OCI-LY7 (cell line): Measurements from ENCODE around the gene ZBTB6. TPM values are rescaled to one million over a fixed set of nuclear protein-coding genes. Genes with fewer than 3 reads are reported as not detected.
A peak's percentile ranks its signal among the peaks of the same experiment; 100 is the strongest.

Experiments
- BruUV-seq: library from RNA; stranded (reverse); fragments of 400-500 nt; replicated peaks from 2 replicates; lab custom pipeline; 2021; lab: Mats Ljungman, UMichigan
- CTCF ChIA-PET: fragments of 300-600 bp; sonication (Branson Sonifier 250); formaldehyde crosslinking; loops from one replicate; lab custom pipeline; 2022; ENCODE audit warnings: antibody characterized with exemption; ENCODE audit not compliant: unreplicated experiment; lab: Charles Lee
- POLR2A ChIA-PET: fragments of 300-600 bp; sonication (Branson Sonifier 250); formaldehyde crosslinking; loops from one replicate; lab custom pipeline; 2022; ENCODE audit warnings: antibody characterized with exemption; lab: Charles Lee
- DNase-seq: peaks from one replicate; pipeline ENCODE4 v3.0.0-alpha.2; 2015; ENCODE audit warnings: low spot score
- H2AFZ ChIP-seq: fragments of 200-600 bp; sonication (generic), shearing (Covaris generic); 2 replicates; pipeline ENCODE4 v1.6.1; 2014; ENCODE audit warnings: mild to moderate bottlenecking, antibody characterized with exemption, low read length, moderate library complexity
- H3K27ac ChIP-seq: fragments of 200-600 bp; sonication (generic); 2 replicates; pipeline ENCODE4 v1.5.1; 2014; ENCODE audit warnings: mixed run types, low read depth, mild to moderate bottlenecking, moderate library complexity, low read length, inconsistent platforms; ENCODE audit not compliant: poor library complexity, severe bottlenecking
- H3K36me3 ChIP-seq: fragments of 200-600 bp; sonication (generic); 2 replicates; pipeline ENCODE4 v1.6.1; 2014; ENCODE audit warnings: mild to moderate bottlenecking, antibody characterized with exemption, low read length, moderate library complexity, mixed read lengths; ENCODE audit not compliant: insufficient read depth
- H3K4me1 ChIP-seq: fragments of 200-600 bp; sonication (generic); 2 replicates; pipeline ENCODE4 v1.5.1; 2014; ENCODE audit warnings: mild to moderate bottlenecking, low read length; ENCODE audit not compliant: insufficient read depth, poor library complexity, severe bottlenecking
- H3K4me2 ChIP-seq: fragments of 200-600 bp; sonication (generic); 2 replicates; pipeline ENCODE4 v1.6.1; 2014; ENCODE audit warnings: mild to moderate bottlenecking, low read length
- H3K4me3 ChIP-seq: fragments of 200-600 bp; sonication (generic); 2 replicates; pipeline ENCODE4 v1.5.1; 2014; ENCODE audit warnings: mild to moderate bottlenecking, low read depth, low read length; ENCODE audit not compliant: poor library complexity, severe bottlenecking
- H3K79me2 ChIP-seq: fragments of 200-600 bp; sonication (generic); 2 replicates; pipeline ENCODE4 v1.6.1; 2016; ENCODE audit warnings: low read depth, mild to moderate bottlenecking, low read length, moderate library complexity, mixed read lengths; ENCODE audit not compliant: insufficient read depth
- H3K9me2 ChIP-seq: fragments of 200-600 bp; sonication (generic); 2 replicates; pipeline ENCODE4 v1.6.1; 2016; ENCODE audit warnings: mild to moderate bottlenecking, low read length, mixed read lengths; ENCODE audit not compliant: insufficient read depth
- H3K9me3 ChIP-seq: fragments of 200-600 bp; sonication (generic); 2 replicates; pipeline ENCODE4 v1.6.1; 2014; ENCODE audit warnings: mild to moderate bottlenecking, mixed run types, low read length, mixed read lengths
- H4K20me1 ChIP-seq: fragments of 200-600 bp; sonication (generic); 2 replicates; pipeline ENCODE4 v1.6.1; 2014; ENCODE audit warnings: mild to moderate bottlenecking, antibody characterized with exemption, low read length, moderate library complexity, mixed read lengths; ENCODE audit not compliant: insufficient read depth
- CTCF ChIP-seq: fragments of 200-600 bp; sonication (generic); conservative IDR thresholded peaks from 2 replicates; pipeline ENCODE4 v1.5.1; 2014; ENCODE audit warnings: mild to moderate bottlenecking, antibody characterized with exemption, low read length, moderate library complexity, mixed read lengths
- EZH2phosphoT487 ChIP-seq: fragments of 200-600 bp; sonication (generic); IDR thresholded peaks from 2 replicates; pipeline ENCODE4 v1.6.1; 2018; ENCODE audit warnings: low read depth, borderline replicate concordance, mild to moderate bottlenecking, mixed run types, antibody characterized with exemption, low read length, moderate library complexity, mixed read lengths
- intact Hi-C: fragments of 100-400 bp; cut with micrococcal nuclease; formaldehyde crosslinking; loops from one replicate; pipeline ENCODE4 v1.10.0; 2022; ENCODE audit not compliant: unreplicated experiment
- total RNA-seq, 2 experiments: library from RNA; depleted of rRNA in 1 of 2; stranded (reverse); fragments of >200 nt in 1 of 2; shearing (Covaris generic) in 1 of 2; gene quantifications; 2 replicates each; pipeline ENCODE4 v1.2.3, GENCODE V29; 2014 to 2022

ZBTB6 gene
- total RNA-seq, 2 experiments from 2014 or later = 8.1 to 9.4 TPM

GRCh38 chr9:122936464-122936863 is 23.3 kb upstream of the ZBTB6 start:
- H3K9me3 ChIP-seq = no peaks in the 10 kb centered on the region
- BruUV-seq = no TSS peak
- intact Hi-C loops = loop anchor here (10.0 kb wide), 1 partner anchor 672 kb away; the partner anchor contains the start of genes MRRF and RBM18

GRCh38 chr9:122931226-122932121 is 18.4 kb upstream of the ZBTB6 start, which contains the start of gene ZBTB26:
Gene ZBTB26, minus strand, starts transcription at chr9:122931512. Its CDS starts 11,578 bp downstream, at chr9:122919934.
- Histone ChIP-seq H3K4me3 (peak within 1 kb of the TSS; percentile 85), H3K4me1 (peaks cover 19% of the 10 kb centered on the region), H3K36me3 (peaks cover 8% of the 10 kb centered on the region), H3K27ac (peak within 1 kb of the TSS; percentile 70), H3K9me3 (no peaks in the 10 kb centered on the region), H3K9me2 (no peaks in the 10 kb centered on the region), H4K20me1 (0 out of 2 replicates have a peak, but pooled peaks cover 4% of the 10 kb centered on the region), H3K79me2 (peaks cover 52% of the 10 kb centered on the region), H2AFZ (peak within 1 kb of the TSS; percentile 83), H3K4me2 (peak within 1 kb of the TSS; percentile 78)
- no peak for TF ChIP-seq EZH2phosphoT487
- no peak for TF ChIP-seq CTCF
- no TSS peak for BruUV-seq
- CTCF ChIA-PET = no interaction called here
- intact Hi-C loops = loop anchor here (1.0 to 10.0 kb wide), 3 partner anchors 9 to 667 kb away; partner anchors contain the start of genes MRRF, RBM18 and ZBTB6
- DNase-seq = peak; percentile 94
- POLR2A ChIA-PET = interaction anchor here (1.1 to 4.2 kb wide), 7 partner anchors 7 to 28 kb away, joined by 3 to 50 read pairs (median 13); partner anchors contain the start of genes RABGAP1, RC3H2 and ZBTB6

More at GRCh38 chr9:122936464-122936863, 23.3 kb upstream of the ZBTB6 start:
- no peak overlapping the region for H3K27ac ChIP-seq
- CTCF ChIA-PET = no interaction called here
- peaks cover 39% of the 10 kb centered on the region for H3K79me2 ChIP-seq
- H4K20me1 ChIP-seq = peaks cover 3% of the 10 kb centered on the region; the same call in 1 of the 2 replicates
- DNase-seq = no peak
- H3K9me2 ChIP-seq = no peaks in the 10 kb centered on the region
- TF ChIP-seq EZH2phosphoT487 (no peak), CTCF (no peak)
- POLR2A ChIA-PET = interaction anchor here (0.8 to 1.6 kb wide), 2 partner anchors 24 to 33 kb away, joined by 3 read pairs; partner anchors contain the start of gene ZBTB6
- H2AFZ ChIP-seq = no peak overlapping the region
- no peak overlapping the region for H3K4me2 ChIP-seq
- H3K36me3 ChIP-seq = peaks cover 34% of the 10 kb centered on the region
- H3K4me1 ChIP-seq = peaks cover 17% of the 10 kb centered on the region
- H3K4me3 ChIP-seq = no peak overlapping the region
